HL-60 (cell line): ENCODE measurements around the gene ZNF771.

Source experiments
- CTCF ChIP-seq: IDR thresholded peaks from one replicate; pipeline ENCODE4 v1.5.1; 2011; ENCODE audit warnings: low read length, control low read depth, inconsistent platforms; ENCODE audit not compliant: insufficient read depth
- GABPA ChIP-seq: IDR thresholded peaks from 2 replicates; pipeline ENCODE4 v1.6.1; 2012; ENCODE audit warnings: low read depth
- POLR2AphosphoS5 ChIP-seq: IDR thresholded peaks from 2 replicates; pipeline ENCODE4 v1.6.1; 2012; ENCODE audit warnings: low read depth
- TF ChIP-seq, protein P1 (sequence below): IDR thresholded peaks from 2 replicates; pipeline ENCODE4 v1.6.1; 2012; ENCODE audit warnings: low read depth; ENCODE audit not compliant: insufficient replicate concordance

DNA sequence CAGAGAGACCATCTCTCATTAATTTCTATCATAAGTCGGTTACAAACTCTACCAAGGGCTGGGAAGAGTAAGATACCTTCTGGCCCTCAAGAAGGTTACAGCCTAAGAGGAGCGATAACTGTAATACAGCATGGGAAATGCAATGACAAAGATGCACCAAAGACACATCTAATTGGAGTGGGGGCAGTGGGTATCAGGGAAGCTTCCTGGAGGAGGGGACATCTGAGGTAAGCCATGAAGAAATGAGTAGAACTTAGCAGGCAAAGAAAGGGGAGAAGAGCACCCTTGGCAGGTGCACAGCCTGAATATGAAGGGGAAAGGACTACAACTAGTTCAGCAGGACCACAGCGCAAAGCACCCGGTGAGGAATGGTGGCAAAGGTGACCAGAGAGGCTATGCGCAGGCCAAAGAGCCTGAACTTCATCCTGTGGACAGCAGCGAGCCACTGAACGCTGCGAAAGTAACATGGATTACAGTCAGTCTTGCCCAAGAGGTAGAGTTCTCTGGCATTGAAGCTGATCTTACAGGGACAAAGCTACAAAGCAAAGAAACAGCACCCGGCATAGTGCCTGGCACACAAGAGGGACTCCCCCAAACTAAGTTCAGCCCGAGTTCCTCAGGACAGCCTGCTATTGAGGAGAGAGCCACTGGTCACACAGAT lies 39.9 kb upstream of the ZNF771 start:
- TF ChIP-seq CTCF (no peak), GABPA (no peak), POLR2AphosphoS5 (no peak)
- TF ChIP-seq, protein P1, sequence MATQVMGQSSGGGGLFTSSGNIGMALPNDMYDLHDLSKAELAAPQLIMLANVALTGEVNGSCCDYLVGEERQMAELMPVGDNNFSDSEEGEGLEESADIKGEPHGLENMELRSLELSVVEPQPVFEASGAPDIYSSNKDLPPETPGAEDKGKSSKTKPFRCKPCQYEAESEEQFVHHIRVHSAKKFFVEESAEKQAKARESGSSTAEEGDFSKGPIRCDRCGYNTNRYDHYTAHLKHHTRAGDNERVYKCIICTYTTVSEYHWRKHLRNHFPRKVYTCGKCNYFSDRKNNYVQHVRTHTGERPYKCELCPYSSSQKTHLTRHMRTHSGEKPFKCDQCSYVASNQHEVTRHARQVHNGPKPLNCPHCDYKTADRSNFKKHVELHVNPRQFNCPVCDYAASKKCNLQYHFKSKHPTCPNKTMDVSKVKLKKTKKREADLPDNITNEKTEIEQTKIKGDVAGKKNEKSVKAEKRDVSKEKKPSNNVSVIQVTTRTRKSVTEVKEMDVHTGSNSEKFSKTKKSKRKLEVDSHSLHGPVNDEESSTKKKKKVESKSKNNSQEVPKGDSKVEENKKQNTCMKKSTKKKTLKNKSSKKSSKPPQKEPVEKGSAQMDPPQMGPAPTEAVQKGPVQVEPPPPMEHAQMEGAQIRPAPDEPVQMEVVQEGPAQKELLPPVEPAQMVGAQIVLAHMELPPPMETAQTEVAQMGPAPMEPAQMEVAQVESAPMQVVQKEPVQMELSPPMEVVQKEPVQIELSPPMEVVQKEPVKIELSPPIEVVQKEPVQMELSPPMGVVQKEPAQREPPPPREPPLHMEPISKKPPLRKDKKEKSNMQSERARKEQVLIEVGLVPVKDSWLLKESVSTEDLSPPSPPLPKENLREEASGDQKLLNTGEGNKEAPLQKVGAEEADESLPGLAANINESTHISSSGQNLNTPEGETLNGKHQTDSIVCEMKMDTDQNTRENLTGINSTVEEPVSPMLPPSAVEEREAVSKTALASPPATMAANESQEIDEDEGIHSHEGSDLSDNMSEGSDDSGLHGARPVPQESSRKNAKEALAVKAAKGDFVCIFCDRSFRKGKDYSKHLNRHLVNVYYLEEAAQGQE: no peak
